H1 (cell line): Measurements from ENCODE around the gene LCLAT1. TPM values are rescaled to one million over a fixed set of nuclear protein-coding genes. Genes with fewer than 3 reads are reported as not detected.

Experiments
- CBX5 ChIP-seq: fragments of 300-800, 300-1000 bp; sonication (generic); IDR thresholded peaks from 2 replicates; pipeline ENCODE4 v1.7.1; 2016; ENCODE audit warnings: antibody characterized with exemption, low read length, low read depth
- EP300 ChIP-seq, 2 experiments: IDR thresholded peaks; 1 replicate in 1 of 2; 2 replicates in 1 of 2; pipeline ENCODE4 v1.6.1; 2011 to 2012; ENCODE audit warnings: low read depth in 2 of 2, low read length in 2 of 2, mild to moderate bottlenecking in 2 of 2, borderline replicate concordance in 1 of 2, inconsistent platforms in 1 of 2, moderate library complexity in 1 of 2
- JUN ChIP-seq: IDR thresholded peaks from 2 replicates; pipeline ENCODE4 v1.6.1; 2011; ENCODE audit warnings: low read depth, mild to moderate bottlenecking, improper control_type of control experiment, low read length
- KDM5A ChIP-seq: fragments of 200-600 bp; IDR thresholded peaks from 2 replicates; pipeline ENCODE4 v1.7.1; 2012; ENCODE audit warnings: mild to moderate bottlenecking, low read length, inconsistent platforms, mixed read lengths
- SIRT6 ChIP-seq: IDR thresholded peaks from one replicate; pipeline ENCODE4 v1.7.1; 2012; ENCODE audit warnings: low read length, inconsistent platforms
- polyA plus RNA-seq, 7 experiments: library from polyadenylated mRNA; depleted of rRNA in 3 of 7; stranded (reverse) in 5 of 7; unstranded in 2 of 7; fragments of >200 nt in 5 of 7; fragments of 200-250 nt in 2 of 7; gene quantifications; 1 replicate in 5 of 7; 2 replicates in 1 of 7; 4 replicates in 1 of 7; pipeline versions ENCODE4 v1.2.1 to v1.2.3, GENCODE V29; 2011 to 2013; ENCODE audit warnings: missing spikeins in 2 of 7, mixed read lengths in 2 of 7
- total RNA-seq: library from RNA; stranded (reverse); fragmentation: NEBNext Ultra II Directional; extraction: Animal tissue kit (Norgen Biotek cat#: 25700); gene quantifications from 2 replicates; pipeline ENCODE4 v1.2.1, GENCODE V29; 2021
- TF ChIP-seq, protein P1 (sequence below): fragments of 300-600 bp; sonication (generic); IDR thresholded peaks from 2 replicates; pipeline ENCODE4 v1.7.1; 2012; ENCODE audit warnings: low read length, moderate library complexity, mild to moderate bottlenecking, inconsistent platforms; ENCODE audit not compliant: insufficient replicate concordance

LCLAT1 gene
- total and polyA plus RNA-seq, 2 of the 8 experiments (the other 6 are each of a cell fraction or from before 2014, with no cell fraction given), result 7.6 to 22.0 TPM

GRCh38 chr2:30688956-30689401 lies 241.9 kb downstream of the LCLAT1 start (continued):
- TF ChIP-seq, protein P1, sequence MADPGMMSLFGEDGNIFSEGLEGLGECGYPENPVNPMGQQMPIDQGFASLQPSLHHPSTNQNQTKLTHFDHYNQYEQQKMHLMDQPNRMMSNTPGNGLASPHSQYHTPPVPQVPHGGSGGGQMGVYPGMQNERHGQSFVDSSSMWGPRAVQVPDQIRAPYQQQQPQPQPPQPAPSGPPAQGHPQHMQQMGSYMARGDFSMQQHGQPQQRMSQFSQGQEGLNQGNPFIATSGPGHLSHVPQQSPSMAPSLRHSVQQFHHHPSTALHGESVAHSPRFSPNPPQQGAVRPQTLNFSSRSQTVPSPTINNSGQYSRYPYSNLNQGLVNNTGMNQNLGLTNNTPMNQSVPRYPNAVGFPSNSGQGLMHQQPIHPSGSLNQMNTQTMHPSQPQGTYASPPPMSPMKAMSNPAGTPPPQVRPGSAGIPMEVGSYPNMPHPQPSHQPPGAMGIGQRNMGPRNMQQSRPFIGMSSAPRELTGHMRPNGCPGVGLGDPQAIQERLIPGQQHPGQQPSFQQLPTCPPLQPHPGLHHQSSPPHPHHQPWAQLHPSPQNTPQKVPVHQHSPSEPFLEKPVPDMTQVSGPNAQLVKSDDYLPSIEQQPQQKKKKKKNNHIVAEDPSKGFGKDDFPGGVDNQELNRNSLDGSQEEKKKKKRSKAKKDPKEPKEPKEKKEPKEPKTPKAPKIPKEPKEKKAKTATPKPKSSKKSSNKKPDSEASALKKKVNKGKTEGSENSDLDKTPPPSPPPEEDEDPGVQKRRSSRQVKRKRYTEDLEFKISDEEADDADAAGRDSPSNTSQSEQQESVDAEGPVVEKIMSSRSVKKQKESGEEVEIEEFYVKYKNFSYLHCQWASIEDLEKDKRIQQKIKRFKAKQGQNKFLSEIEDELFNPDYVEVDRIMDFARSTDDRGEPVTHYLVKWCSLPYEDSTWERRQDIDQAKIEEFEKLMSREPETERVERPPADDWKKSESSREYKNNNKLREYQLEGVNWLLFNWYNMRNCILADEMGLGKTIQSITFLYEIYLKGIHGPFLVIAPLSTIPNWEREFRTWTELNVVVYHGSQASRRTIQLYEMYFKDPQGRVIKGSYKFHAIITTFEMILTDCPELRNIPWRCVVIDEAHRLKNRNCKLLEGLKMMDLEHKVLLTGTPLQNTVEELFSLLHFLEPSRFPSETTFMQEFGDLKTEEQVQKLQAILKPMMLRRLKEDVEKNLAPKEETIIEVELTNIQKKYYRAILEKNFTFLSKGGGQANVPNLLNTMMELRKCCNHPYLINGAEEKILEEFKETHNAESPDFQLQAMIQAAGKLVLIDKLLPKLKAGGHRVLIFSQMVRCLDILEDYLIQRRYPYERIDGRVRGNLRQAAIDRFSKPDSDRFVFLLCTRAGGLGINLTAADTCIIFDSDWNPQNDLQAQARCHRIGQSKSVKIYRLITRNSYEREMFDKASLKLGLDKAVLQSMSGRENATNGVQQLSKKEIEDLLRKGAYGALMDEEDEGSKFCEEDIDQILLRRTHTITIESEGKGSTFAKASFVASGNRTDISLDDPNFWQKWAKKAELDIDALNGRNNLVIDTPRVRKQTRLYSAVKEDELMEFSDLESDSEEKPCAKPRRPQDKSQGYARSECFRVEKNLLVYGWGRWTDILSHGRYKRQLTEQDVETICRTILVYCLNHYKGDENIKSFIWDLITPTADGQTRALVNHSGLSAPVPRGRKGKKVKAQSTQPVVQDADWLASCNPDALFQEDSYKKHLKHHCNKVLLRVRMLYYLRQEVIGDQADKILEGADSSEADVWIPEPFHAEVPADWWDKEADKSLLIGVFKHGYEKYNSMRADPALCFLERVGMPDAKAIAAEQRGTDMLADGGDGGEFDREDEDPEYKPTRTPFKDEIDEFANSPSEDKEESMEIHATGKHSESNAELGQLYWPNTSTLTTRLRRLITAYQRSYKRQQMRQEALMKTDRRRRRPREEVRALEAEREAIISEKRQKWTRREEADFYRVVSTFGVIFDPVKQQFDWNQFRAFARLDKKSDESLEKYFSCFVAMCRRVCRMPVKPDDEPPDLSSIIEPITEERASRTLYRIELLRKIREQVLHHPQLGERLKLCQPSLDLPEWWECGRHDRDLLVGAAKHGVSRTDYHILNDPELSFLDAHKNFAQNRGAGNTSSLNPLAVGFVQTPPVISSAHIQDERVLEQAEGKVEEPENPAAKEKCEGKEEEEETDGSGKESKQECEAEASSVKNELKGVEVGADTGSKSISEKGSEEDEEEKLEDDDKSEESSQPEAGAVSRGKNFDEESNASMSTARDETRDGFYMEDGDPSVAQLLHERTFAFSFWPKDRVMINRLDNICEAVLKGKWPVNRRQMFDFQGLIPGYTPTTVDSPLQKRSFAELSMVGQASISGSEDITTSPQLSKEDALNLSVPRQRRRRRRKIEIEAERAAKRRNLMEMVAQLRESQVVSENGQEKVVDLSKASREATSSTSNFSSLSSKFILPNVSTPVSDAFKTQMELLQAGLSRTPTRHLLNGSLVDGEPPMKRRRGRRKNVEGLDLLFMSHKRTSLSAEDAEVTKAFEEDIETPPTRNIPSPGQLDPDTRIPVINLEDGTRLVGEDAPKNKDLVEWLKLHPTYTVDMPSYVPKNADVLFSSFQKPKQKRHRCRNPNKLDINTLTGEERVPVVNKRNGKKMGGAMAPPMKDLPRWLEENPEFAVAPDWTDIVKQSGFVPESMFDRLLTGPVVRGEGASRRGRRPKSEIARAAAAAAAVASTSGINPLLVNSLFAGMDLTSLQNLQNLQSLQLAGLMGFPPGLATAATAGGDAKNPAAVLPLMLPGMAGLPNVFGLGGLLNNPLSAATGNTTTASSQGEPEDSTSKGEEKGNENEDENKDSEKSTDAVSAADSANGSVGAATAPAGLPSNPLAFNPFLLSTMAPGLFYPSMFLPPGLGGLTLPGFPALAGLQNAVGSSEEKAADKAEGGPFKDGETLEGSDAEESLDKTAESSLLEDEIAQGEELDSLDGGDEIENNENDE, result no peak
- TF ChIP-seq JUN, result no peak
- TF ChIP-seq SIRT6, result no peak
- TF ChIP-seq KDM5A, result no peak
- TF ChIP-seq EP300 (IDR thresholded peaks at IDR 0.05; ENCODE audit: borderline replicate concordance in 1 of 2, low read depth in 2 of 2, low read length in 2 of 2), result no peak
- TF ChIP-seq CBX5, result no peak
